ENCODE results near the gene MXRA7. TPM values are rescaled to one million over a fixed set of nuclear protein-coding genes. Genes with fewer than 3 reads are reported as not detected.
A peak's percentile ranks its signal among the peaks of the same experiment; 100 is the strongest.

MXRA7 gene
- total RNA-seq, 1 experiment from 2014 or later, result 77.9 TPM

GRCh38 chr17:76715496-76715830 is 4.7 kb upstream of the MXRA7 start:
- POLR2A ChIA-PET, result no interaction called here
- no peak overlapping the region for H3K27ac ChIP-seq (ENCODE audit: low read length)
- no peaks in the 10 kb centered on the region for H3K9me3 ChIP-seq (ENCODE audit: control insufficient read depth, insufficient read depth, low read depth, low read length)
- H3K27me3 ChIP-seq (ENCODE audit: control insufficient read depth, insufficient read depth, low read length), result no peaks in the 10 kb centered on the region
- ATAC-seq (no peak), DNase-seq (ENCODE audit: low read depth, low spot score) (no peak)
- in situ Hi-C loops (cut with HindIII; ENCODE audit: low pct_unique_long_range_greater_than_20kb, low sequenced_read_pairs), result no loop called here
- no TSS peak for BruUV-seq (replicated peaks)
- peaks cover 11% of the 10 kb centered on the region for H3K4me1 ChIP-seq (ENCODE audit: control insufficient read depth, insufficient read depth, low read length)
- intact Hi-C loops (cut with micrococcal nuclease; ENCODE audit: unreplicated experiment), result no loop called here
- H3K4me3 ChIP-seq (ENCODE audit: low read depth in 2 of 2, low read length in 2 of 2), result no peak overlapping the region
- H3K36me3 ChIP-seq (ENCODE audit: control insufficient read depth, insufficient read depth, low read length), result peaks cover 8% of the 10 kb centered on the region; the same call in 1 of the 2 replicates
- CTCF ChIA-PET, result no interaction called here
- no peak for TF ChIP-seq POLR2AphosphoS5 (IDR thresholded peaks at IDR 0.05; ENCODE audit: low read depth, low read length)
- no peak for TF ChIP-seq REST (IDR thresholded peaks at IDR 0.05; ENCODE audit: insufficient read depth in 1 of 2, low read depth in 2 of 2, low read length in 1 of 2)
- no peak for TF ChIP-seq SIN3A (IDR thresholded peaks at IDR 0.05; ENCODE audit: borderline replicate concordance, insufficient read depth, low read depth, low read length)
- TF ChIP-seq, protein P1, sequence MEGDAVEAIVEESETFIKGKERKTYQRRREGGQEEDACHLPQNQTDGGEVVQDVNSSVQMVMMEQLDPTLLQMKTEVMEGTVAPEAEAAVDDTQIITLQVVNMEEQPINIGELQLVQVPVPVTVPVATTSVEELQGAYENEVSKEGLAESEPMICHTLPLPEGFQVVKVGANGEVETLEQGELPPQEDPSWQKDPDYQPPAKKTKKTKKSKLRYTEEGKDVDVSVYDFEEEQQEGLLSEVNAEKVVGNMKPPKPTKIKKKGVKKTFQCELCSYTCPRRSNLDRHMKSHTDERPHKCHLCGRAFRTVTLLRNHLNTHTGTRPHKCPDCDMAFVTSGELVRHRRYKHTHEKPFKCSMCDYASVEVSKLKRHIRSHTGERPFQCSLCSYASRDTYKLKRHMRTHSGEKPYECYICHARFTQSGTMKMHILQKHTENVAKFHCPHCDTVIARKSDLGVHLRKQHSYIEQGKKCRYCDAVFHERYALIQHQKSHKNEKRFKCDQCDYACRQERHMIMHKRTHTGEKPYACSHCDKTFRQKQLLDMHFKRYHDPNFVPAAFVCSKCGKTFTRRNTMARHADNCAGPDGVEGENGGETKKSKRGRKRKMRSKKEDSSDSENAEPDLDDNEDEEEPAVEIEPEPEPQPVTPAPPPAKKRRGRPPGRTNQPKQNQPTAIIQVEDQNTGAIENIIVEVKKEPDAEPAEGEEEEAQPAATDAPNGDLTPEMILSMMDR (IDR thresholded peaks at IDR 0.05), result no peak
- TF ChIP-seq TCF7L2 (IDR thresholded peaks at IDR 0.05; ENCODE audit: low read depth, low read length), result no peak

DNA sequence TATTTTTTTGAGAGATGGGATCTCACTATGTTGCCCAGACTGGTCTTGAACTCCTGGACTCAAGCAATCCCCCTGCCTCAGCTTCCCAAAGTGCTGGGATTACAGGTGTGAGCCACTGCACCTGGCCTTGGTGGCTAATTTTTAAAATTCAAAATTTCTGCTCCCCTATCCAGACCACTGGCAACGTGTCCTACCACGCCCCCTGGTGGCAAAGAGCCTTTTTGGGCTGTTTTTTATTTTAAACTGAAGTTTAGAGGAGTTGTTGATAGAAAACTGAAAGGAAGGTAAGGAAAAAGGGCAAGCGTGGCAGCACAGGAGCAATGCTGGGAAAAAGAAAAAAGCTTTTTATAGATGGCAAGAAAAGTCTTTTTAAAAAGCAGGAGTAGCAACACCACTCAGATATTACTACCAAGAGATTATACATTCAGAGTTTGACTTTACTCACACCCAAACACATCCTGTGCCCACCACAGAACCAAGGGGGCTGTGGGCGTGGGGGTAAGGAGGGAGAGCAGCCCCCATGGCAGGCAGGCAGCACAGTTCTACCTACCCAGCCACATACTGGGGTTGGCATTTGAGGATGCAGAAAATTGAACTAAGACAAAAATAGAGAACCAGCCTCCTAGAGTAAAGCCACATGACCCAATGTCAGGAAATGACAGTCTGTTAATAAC is 4.2 kb upstream of the MXRA7 start:
- BruUV-seq (replicated peaks), result no TSS peak
- H3K9me3 ChIP-seq (ENCODE audit: control insufficient read depth, insufficient read depth, low read depth, low read length), result no peaks in the 10 kb centered on the region
- peaks cover 11% of the 10 kb centered on the region for H3K4me1 ChIP-seq (ENCODE audit: control insufficient read depth, insufficient read depth, low read length)
- no peak for DNase-seq (ENCODE audit: low read depth, low spot score)
- peaks cover 8% of the 10 kb centered on the region; the same call in 1 of the 2 replicates for H3K36me3 ChIP-seq (ENCODE audit: control insufficient read depth, insufficient read depth, low read length)
- intact Hi-C loops (cut with micrococcal nuclease; ENCODE audit: unreplicated experiment) (no loop called here), in situ Hi-C loops (cut with HindIII; ENCODE audit: low pct_unique_long_range_greater_than_20kb, low sequenced_read_pairs) (no loop called here)
- TF ChIP-seq REST (IDR thresholded peaks at IDR 0.05; ENCODE audit: insufficient read depth in 1 of 2, low read depth in 2 of 2, low read length in 1 of 2) (no peak), POLR2AphosphoS5 (IDR thresholded peaks at IDR 0.05; ENCODE audit: low read depth, low read length) (no peak)
- TF ChIP-seq, protein P1 (IDR thresholded peaks at IDR 0.05), result peak; percentile 95
- no peak for ATAC-seq
- H3K27me3 ChIP-seq (ENCODE audit: control insufficient read depth, insufficient read depth, low read length), result no peaks in the 10 kb centered on the region
- POLR2A ChIA-PET, result no interaction called here
- CTCF ChIA-PET, result interaction anchor here (0.7 kb wide), 1 partner anchor 212 kb away, joined by 3 read pairs; no protein-coding TSS in a partner anchor
- no peak overlapping the region for H3K27ac ChIP-seq (ENCODE audit: low read length)
- no peak overlapping the region for H3K4me3 ChIP-seq (ENCODE audit: low read depth in 2 of 2, low read length in 2 of 2)

Data from Panc1 (cell line).